ENCODE measurements around the gene FUT3.
"Not testable (repeated sequence)": the region's sequence is repeated elsewhere in the genome, so short reads cannot be mapped to it uniquely, and the experiment has no call there.

FUT3 gene

DNA sequence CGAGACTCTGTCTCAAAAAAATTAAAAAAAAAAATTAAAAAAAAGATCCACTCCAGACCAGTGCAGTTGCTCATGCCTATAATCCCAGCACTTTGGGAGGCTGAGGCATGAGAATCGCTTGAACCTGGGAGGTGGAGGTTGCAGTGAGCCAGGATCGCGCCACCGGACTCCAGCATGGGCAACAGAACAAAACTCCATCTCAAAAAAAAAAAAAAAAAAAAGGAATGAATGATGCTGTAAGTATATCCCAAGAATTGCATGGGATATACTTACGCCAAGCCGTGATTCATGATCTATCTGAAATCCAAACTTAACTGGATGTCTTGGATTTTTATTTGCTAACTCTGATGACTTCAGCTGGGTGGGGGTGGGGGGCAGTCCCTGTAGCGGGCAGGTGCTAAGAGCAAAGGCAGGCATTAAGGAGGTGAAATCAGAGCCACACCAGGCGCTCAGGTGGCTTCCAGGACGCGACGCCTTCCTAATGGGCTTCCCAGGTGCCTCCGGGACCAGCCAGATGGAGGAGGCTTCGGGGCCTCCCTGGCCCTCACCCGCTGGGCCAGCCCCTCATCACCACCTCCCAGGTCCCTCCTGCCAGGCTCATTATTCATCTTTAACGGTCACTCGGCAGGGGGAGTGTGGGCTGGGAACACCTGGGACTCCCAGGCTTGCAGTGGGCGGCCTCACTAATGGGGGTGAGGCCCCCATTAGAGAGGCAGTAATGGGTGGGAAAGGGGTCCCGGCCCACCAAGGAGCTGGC lies 30.5 kb upstream of the FUT3 start:
- DNase-seq, result no peak

- peak; percentile 78 for DNase-seq
These were observed 29.4 kb upstream of the FUT3 start for GRCh38 chr19:5880604-5881078.

DNA sequence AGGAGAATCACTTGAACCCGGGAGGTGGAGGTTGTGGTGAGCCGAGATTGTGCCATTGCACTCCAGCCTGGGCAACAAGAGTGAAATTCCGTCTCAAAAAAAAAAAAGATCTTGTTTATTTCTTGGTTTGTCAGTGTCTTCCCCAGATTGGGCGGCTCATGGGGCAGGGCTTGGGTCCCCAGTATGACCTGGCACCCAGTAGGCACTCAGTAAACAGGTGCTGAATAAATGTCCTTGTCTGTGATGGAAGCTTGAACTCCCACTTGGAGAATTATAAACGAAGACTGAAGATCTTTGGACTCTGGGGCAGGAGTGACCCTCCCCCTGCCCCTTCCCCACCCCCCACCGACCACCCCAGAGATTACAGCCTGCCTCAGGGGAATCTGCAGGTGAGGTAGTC lies 28.9 kb upstream of the FUT3 start:
- no peak for DNase-seq

DNA sequence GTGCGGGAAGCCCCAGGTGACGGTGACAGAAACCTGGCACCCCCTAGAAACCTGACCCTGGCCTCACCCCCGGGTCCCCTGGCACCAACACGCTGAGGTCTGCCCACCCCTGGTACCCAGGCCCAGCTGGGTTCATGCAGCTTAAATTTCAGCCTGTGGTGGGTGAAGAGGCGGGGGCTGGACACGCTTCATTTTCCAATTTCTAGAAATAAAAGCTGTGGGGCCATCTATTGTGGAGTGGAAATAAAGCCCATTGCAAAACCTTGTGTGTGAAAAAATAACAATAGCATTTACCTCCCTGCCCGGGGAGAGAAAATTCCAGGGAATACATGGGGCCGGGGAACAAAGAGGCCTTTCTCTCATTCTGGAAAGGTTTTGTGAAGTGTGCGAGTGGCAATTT lies 26.6 kb upstream of the FUT3 start:
- no peak for DNase-seq

GRCh38 chr19:5877427-5877826 lies 26.2 kb upstream of the FUT3 start:
- DNase-seq, result no peak

- DNase-seq, result not testable (repeated sequence)
These were observed 23.2 kb upstream of the FUT3 start for GRCh38 chr19:5874496-5874895.

- no peak for DNase-seq
These were observed 22.5 kb upstream of the FUT3 start for GRCh38 chr19:5873617-5874199.

GRCh38 chr19:5870986-5871394 lies 19.7 kb upstream of the FUT3 start:
- no peak for DNase-seq

DNA sequence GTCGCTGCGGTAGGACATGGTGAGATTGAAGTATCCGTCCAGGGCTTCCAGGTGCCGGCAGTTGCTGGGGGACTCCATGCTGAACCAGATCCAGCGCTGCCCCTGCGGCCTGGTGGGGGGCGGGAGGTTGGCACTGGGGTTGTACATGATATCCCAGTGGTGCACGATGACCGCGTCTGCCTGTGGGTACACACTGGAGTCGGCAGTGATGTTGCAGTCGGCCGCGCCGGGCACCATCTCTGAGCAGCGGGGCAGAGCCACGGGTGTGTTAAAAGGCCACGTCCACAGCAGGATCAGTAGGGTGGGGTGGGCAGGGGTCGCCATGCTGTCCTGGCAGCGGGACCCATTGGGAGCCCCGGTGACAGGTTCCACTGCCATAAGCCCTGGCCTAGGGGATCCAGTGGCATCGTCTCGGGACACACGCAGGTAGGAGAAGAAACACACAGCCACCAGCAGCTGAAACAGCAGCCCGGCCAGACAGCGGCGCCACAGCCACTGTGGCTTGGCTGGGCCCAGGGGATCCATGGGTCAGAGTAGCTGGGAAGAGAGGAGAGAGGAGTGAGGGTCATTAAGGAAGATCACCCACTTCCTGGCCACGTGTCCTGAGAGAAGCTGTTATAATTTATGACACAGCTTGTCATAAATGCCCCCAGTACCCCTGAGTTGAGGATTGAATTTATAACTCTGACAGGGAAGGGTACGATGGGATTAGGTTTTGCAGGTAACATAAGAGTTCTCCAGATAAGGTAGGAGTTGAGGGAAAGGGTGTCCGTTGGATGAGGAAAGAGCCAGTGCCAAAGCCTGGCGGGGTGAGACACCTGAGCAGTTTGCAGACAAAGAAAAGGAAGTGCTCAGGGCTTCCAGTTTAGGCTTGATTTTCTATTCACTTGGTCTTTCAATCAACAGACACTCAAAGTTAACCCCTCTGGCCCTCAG lies 16.2 kb upstream of the FUT3 start:
- no peak for DNase-seq

- DNase-seq, result no peak
These were observed 14.5 kb upstream of the FUT3 start for GRCh38 chr19:5865772-5866171.

DNA sequence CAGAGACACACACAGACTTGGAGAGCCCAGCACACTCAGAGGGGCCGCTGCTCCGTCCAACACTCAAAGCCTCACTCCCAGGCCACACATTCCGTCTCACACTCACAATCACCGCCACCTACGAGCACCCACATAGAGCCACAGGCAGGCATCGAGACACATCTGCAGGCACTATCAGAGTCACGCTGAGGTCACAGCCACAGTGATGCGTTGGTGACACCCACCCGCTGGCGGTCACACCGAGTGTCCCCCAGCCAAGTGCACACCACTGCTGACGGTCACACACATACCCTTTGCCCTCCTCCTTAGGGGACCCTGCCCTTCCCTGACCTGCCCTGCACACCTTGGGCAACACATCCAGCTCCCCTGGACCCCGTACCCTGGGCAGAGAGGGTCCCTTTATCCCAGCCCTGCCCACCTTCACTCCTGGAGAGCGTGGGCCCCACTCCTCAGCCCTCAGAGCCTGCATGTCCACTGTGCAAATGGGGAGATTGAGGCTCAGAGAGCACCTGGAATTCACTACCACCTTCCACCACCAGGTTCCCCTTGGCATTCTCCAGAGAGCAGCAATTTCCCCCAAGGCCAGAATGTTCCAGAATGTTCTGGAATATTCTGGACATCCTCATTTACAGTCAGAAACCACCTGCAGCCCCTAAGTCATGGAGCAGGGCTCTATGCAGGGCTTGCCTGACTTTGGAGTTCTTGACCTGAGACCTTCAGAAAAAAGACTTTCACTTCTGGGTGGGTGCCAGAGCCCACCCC lies 13.7 kb upstream of the FUT3 start:
- DNase-seq, result no peak

DNA sequence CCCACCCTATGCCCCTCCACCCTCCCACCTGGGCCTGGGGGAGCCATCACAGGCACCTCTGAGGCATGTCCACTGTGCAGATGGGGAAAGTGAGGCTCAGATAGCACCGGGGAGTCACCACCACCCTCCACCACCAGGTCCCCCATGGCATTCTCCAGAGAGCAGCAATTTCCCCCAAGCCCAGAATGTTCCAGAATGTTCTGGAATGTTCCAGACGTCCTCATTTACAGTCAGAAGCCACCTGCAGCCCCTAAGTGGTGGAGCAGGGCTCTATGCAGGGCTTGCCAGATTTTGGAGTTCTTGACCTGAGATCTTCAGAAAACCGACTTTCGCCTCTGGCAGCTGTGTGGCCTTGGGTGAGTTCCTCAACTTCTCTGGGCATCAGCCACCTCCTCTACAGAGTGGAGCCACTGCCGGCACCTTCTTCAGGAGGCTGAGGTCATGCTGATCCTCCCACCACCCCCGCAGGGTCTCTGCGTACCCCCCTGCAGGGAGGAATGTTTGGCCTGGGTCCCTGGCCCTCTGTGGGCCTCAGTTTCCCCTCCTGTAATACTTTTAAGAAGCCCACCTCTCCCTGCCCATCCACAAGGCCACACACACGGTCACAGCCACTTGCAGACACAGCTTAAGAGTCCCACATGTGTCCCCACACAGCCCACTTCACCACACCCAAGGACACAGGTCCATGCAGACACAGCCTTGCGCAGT lies 12.9 kb upstream of the FUT3 start:
- no peak for DNase-seq

DNA sequence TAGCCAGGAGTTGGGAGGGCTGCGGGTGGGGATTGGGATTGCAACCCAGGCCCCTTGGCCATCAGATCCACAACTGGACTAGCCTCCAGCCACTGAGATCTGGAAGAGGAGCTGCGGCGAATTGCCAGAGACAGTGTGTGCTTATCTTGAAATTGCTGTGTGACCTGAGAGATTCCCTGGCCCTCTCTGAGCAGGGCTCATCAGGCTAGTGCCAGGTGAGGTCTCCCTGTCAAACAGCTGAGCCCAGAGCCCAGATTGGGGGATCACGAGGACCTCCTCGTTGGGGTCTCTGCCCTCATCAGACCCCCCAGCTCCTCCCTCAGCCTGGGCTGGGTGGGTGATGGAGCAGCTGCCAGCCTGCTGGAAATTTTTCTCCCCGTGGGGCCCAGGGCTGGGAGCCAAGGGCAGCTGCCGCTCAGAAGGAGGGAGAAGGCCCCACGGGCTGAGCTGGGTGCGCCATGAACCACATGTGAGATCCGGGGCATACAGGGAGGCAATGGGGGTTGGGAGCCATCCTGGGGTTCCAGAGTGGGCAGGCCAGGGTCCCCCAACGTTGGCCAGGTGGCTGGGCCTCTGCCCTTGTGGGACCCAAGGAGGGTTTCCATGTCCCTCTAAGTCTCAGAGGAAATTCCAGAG lies 11.9 kb upstream of the FUT3 start:
- no peak for DNase-seq

GRCh38 chr19:5857203-5858081 lies 6.2 kb upstream of the FUT3 start:
- no peak for DNase-seq

DNA sequence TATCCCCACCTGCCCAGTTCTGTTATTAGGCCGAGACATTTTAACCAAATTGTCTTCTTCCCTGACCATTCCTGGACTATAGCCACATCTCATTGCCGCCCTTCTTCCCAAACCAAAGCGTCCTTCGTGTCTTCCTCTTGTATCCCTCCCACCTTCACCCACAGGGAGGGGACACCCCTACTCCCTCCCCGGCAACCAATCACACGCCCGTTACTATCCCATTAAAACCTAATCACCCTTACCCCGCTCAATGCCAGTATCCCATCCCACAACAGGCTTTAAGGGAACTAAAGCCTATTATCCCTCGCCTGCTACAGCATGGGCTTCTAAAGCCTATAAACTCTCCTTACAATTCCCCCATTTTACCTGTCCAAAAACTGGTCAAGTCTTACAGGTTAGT lies 3.9 kb upstream of the FUT3 start:
- DNase-seq, result not testable (repeated sequence)

DNA sequence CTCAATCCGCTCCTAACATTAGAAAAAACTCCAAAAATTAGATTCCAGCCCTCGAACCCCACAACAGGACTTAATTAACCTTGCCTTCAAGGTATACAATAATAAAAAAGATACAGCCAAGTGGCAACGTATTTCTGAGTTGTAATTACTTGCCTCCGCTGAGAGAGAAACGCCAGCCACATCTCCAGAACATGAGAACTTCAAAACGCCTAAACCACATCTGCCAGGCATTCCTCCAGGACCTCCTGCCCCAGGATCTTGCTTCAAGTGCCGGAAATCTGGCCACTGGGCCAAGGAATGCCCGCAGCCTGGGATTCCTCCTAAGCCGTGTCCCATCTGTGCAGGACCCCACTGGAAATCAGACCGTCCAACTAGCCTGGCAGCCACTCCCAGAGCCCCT lies 2.9 kb upstream of the FUT3 start:
- not testable (repeated sequence) for DNase-seq

- no peak for DNase-seq
These were observed 431 bp downstream of the FUT3 start for GRCh38 chr19:5850743-5851293.

DNA sequence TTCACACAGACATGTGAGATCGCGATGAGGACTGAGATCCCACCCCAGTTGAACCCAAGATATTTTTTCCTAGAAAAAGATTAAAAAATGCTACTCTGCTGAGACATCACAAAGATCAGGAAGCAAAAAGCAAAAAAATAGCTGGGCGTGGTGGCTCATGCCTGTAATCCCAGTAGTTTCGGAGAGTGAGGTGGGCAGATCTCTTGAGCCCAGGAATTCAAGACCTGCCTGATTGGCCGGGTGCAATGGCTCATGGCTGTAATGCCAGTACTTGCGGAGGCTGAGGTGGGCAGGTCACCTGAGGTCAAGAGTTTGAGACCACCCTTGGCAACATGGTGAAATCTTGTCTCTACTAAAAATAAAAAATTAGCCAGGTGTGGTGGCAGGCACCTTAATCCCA lies 1.1 kb downstream of the FUT3 start:
- DNase-seq, result no peak

DNA sequence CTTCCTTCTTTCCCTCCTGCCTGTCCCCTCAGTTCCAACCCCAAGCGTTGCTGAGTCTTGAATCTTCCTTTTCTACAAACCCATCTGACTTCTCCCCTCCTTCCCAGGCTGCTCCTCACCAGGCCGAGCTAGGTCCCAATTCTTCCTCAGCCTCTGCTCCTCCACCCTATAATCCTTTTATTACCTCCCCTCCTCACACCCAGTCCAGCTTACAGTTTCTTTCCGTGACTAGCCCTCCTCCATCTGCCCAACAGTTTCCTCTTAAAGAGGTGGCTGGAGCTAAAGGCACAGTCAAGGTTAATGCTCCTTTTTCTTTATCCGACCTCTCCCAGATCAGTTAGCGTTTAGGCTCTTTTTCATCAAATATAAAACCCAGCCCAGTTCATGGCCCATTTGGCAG lies 2.6 kb downstream of the FUT3 start:
- DNase-seq, result not testable (repeated sequence)

- DNase-seq, result not testable (repeated sequence)
These were observed 3.4 kb downstream of the FUT3 start for GRCh38 chr19:5847846-5848245.
